H1 (cell line): Measurements from ENCODE around the gene GJD4. TPM values are rescaled to one million over a fixed set of nuclear protein-coding genes. Genes with fewer than 3 reads are reported as not detected.

Experiments used
- CTCF ChIA-PET: fragments of 300-600 bp; sonication (Branson Sonifier 250); formaldehyde crosslinking; loops from one replicate; lab custom pipeline; 2021; ENCODE audit not compliant: partially characterized antibody; lab: Charles Lee
- POLR2A ChIA-PET: fragments of 300-600 bp; sonication (Branson Sonifier 250); formaldehyde crosslinking; loops from one replicate; lab custom pipeline; 2021; ENCODE audit warnings: inconsistent platforms; ENCODE audit not compliant: partially characterized antibody; lab: Charles Lee
- DNase-seq, 2 experiments: peaks; one replicate each; pipeline versions ENCODE4 v3.0.0 to v3.0.0-alpha.2; 2010 to 2022; ENCODE audit warnings: low spot score in 2 of 2, low read depth in 1 of 2, mixed read lengths in 1 of 2
- FAIRE-seq: peaks from 2 replicates; lab custom pipeline; 2011; peaks lifted over from hg19 to GRCh38; lab: Jason Lieb, UNC
- H2AFZ ChIP-seq: 2 replicates; pipeline ENCODE4 v1.8.1; 2012; ENCODE audit warnings: low read length, inconsistent platforms
- H2AK5ac ChIP-seq: 2 replicates; pipeline ENCODE4 v1.6.1; 2013; ENCODE audit warnings: low read depth, low read length
- H2BK120ac ChIP-seq: replicated peaks from 2 replicates; pipeline ENCODE3; 2013; ENCODE audit warnings: low read depth, low read length, inconsistent platforms
- H2BK12ac ChIP-seq: 2 replicates; pipeline ENCODE4 v1.6.1; 2013; ENCODE audit warnings: low read depth, low read length
- H2BK15ac ChIP-seq: 2 replicates; pipeline ENCODE4 v1.6.1; 2013; ENCODE audit warnings: low read length
- H2BK20ac ChIP-seq: 2 replicates; pipeline ENCODE4 v1.6.1; 2013; ENCODE audit warnings: low read length
- H2BK5ac ChIP-seq: 2 replicates; pipeline ENCODE4 v1.6.1; 2013; ENCODE audit warnings: low read depth, low read length
- H3K14ac ChIP-seq: 2 replicates; pipeline ENCODE4 v1.6.1; 2013; ENCODE audit warnings: inconsistent platforms; ENCODE audit not compliant: insufficient read length
- H3K18ac ChIP-seq: 2 replicates; pipeline ENCODE4 v1.6.1; 2013; ENCODE audit warnings: low read length; ENCODE audit errors: extremely low read depth
- H3K23ac ChIP-seq: 2 replicates; pipeline ENCODE4 v1.6.1; 2013; ENCODE audit warnings: inconsistent platforms; ENCODE audit not compliant: insufficient read length
- H3K23me2 ChIP-seq: 2 replicates; pipeline ENCODE4 v1.6.1; 2013; ENCODE audit warnings: low read depth, low read length
- H3K27ac ChIP-seq: 2 replicates; pipeline ENCODE4 v1.6.1; 2011; ENCODE audit warnings: low read depth, low read length, inconsistent platforms
- H3K27me3 ChIP-seq, 4 experiments: replicated peaks in 1 of 4; 1 replicate in 1 of 4; 2 replicates in 3 of 4; pipeline versions ENCODE4 v1.6.1 to v1.8.1; 2011 to 2013; ENCODE audit warnings: low read length in 3 of 4, mild to moderate bottlenecking in 3 of 4, inconsistent platforms in 2 of 4, mixed read lengths in 2 of 4, moderate library complexity in 1 of 4; ENCODE audit not compliant: control insufficient read depth in 3 of 4, insufficient read depth in 3 of 4; ENCODE audit errors: extremely low read depth in 1 of 4
- H3K36me3 ChIP-seq, 4 experiments: 2 replicates each; pipeline versions ENCODE4 v1.6.1 to v1.8.1; 2011 to 2013; ENCODE audit warnings: mild to moderate bottlenecking in 4 of 4, low read length in 3 of 4, moderate library complexity in 2 of 4, control low read depth in 1 of 4, inconsistent platforms in 1 of 4; ENCODE audit not compliant: insufficient read depth in 4 of 4, control insufficient read depth in 2 of 4
- H3K4ac ChIP-seq: replicated peaks from 2 replicates; pipeline ENCODE3; 2013; ENCODE audit warnings: low read length, low read depth, mixed read lengths, inconsistent platforms; ENCODE audit not compliant: insufficient read length
- H3K4me1 ChIP-seq, 4 experiments: replicated peaks in 1 of 4; 1 replicate in 1 of 4; 2 replicates in 3 of 4; pipeline versions ENCODE4 v1.6.1 to v1.8.1; 2011 to 2013; ENCODE audit warnings: low read length in 3 of 4, inconsistent platforms in 2 of 4, mixed read lengths in 1 of 4; ENCODE audit not compliant: insufficient read depth in 4 of 4, control insufficient read depth in 3 of 4
- H3K4me2 ChIP-seq, 2 experiments: 2 replicates each; pipeline versions ENCODE4 v1.6.1 to v1.8.1; 2011 to 2013; ENCODE audit warnings: low read depth in 2 of 2, low read length in 2 of 2, control low read depth in 1 of 2, inconsistent platforms in 1 of 2, mild to moderate bottlenecking in 1 of 2; ENCODE audit not compliant: insufficient read depth in 1 of 2
- H3K4me3 ChIP-seq, 4 experiments: fragments of 200-600, 300-600 bp in 1 of 4; sonication (generic), shearing (Covaris generic), sonication (Bioruptor Twin) in 1 of 4; 2 replicates each; pipeline versions ENCODE4 v1.5.1 to v1.8.1; 2011 to 2016; ENCODE audit warnings: low read length in 4 of 4, low read depth in 3 of 4, control low read depth in 2 of 4, inconsistent platforms in 2 of 4, mild to moderate bottlenecking in 2 of 4, mixed read lengths in 1 of 4, moderate library complexity in 1 of 4; ENCODE audit not compliant: insufficient read depth in 2 of 4; ENCODE audit errors: extremely low read depth in 1 of 4
- H3K56ac ChIP-seq: replicated peaks from 2 replicates; pipeline ENCODE3; 2013; ENCODE audit warnings: low read depth, mild to moderate bottlenecking, mixed read lengths, low read length, inconsistent platforms; ENCODE audit not compliant: insufficient read length
- H3K79me1 ChIP-seq: 2 replicates; pipeline ENCODE4 v1.6.1; 2013; ENCODE audit warnings: low read depth, low read length, control low read depth
- H3K79me2 ChIP-seq, 2 experiments: 2 replicates each; pipeline versions ENCODE4 v1.6.1 to v1.8.1; 2012 to 2013; ENCODE audit warnings: low read length in 2 of 2, mild to moderate bottlenecking in 2 of 2, inconsistent platforms in 1 of 2; ENCODE audit not compliant: insufficient read depth in 2 of 2, control insufficient read depth in 1 of 2
- H3K9ac ChIP-seq, 4 experiments: replicated peaks in 1 of 4; 1 replicate in 1 of 4; 2 replicates in 3 of 4; pipeline versions ENCODE4 v1.6.1 to v1.8.1; 2011 to 2013; ENCODE audit warnings: low read depth in 3 of 4, low read length in 3 of 4, control low read depth in 2 of 4, mild to moderate bottlenecking in 2 of 4, moderate library complexity in 2 of 4, inconsistent platforms in 1 of 4; ENCODE audit errors: extremely low read depth in 1 of 4
- H3K9me3 ChIP-seq, 2 experiments: 2 replicates each; pipeline versions ENCODE4 v1.6.1 to v1.8.1; 2012 to 2013; ENCODE audit warnings: mild to moderate bottlenecking in 2 of 2, moderate library complexity in 2 of 2, control low read depth in 1 of 2, inconsistent platforms in 1 of 2, low read depth in 1 of 2, low read length in 1 of 2, mixed read lengths in 1 of 2; ENCODE audit not compliant: insufficient read depth in 2 of 2
- H4K20me1 ChIP-seq, 2 experiments: replicated peaks in 1 of 2; 2 replicates each; pipeline versions ENCODE3 to v1.8.1; 2011 to 2013; ENCODE audit warnings: inconsistent platforms in 2 of 2, low read length in 2 of 2, mild to moderate bottlenecking in 1 of 2; ENCODE audit not compliant: insufficient read depth in 2 of 2, control insufficient read depth in 1 of 2
- H4K5ac ChIP-seq: 2 replicates; pipeline ENCODE4 v1.6.1; 2013; ENCODE audit warnings: low read length, low read depth, mixed read lengths, inconsistent platforms; ENCODE audit not compliant: insufficient read length
- H4K8ac ChIP-seq: 2 replicates; pipeline ENCODE4 v1.8.0; 2013; ENCODE audit warnings: mild to moderate bottlenecking, moderate library complexity, low read length, inconsistent platforms; ENCODE audit not compliant: insufficient read depth; ENCODE audit errors: extremely low read depth
- H4K91ac ChIP-seq: replicated peaks from 2 replicates; pipeline ENCODE3; 2013; ENCODE audit warnings: low read length, mixed read lengths, inconsistent platforms; ENCODE audit not compliant: insufficient read length
- CTCF ChIP-seq, 3 experiments: IDR thresholded peaks; 1 replicate in 2 of 3; 2 replicates in 1 of 3; pipeline versions ENCODE4 v1.5.1 to v1.6.1; 2011; ENCODE audit warnings: low read length in 3 of 3, mild to moderate bottlenecking in 3 of 3, inconsistent platforms in 2 of 3, low read depth in 1 of 3, moderate library complexity in 1 of 3; ENCODE audit not compliant: insufficient read depth in 1 of 3; ENCODE audit errors: control extremely low read depth in 1 of 3
- E2F6 ChIP-seq: IDR thresholded peaks from 2 replicates; pipeline ENCODE4 v1.6.1; 2012; ENCODE audit warnings: inconsistent platforms
- RAD21 ChIP-seq, 2 experiments: IDR thresholded peaks in 1 of 2; conservative IDR thresholded peaks in 1 of 2; 2 replicates each; pipeline ENCODE4 v1.6.1; 2011; ENCODE audit warnings: low read depth in 2 of 2, low read length in 2 of 2, improper control_type of control experiment in 1 of 2, inconsistent platforms in 1 of 2, mild to moderate bottlenecking in 1 of 2, moderate library complexity in 1 of 2
- TAF1 ChIP-seq: IDR thresholded peaks from 2 replicates; pipeline ENCODE4 v1.6.1; 2011; ENCODE audit warnings: mild to moderate bottlenecking, low read depth, low read length
- WGBS, 2 experiments: shearing (Covaris generic) in 1 of 2; methylation state at CpG; one replicate each; pipeline versions ENCODE4 v1.1.6 to v1.1.7; 2013 to 2015; ENCODE audit warnings: low lambda C conversion rate in 2 of 2, mixed read lengths in 2 of 2, inconsistent platforms in 1 of 2, low coverage in 1 of 2, missing lambda C conversion rate in 1 of 2; ENCODE audit not compliant: insufficient replicate concordance in 2 of 2, insufficient coverage in 1 of 2, insufficient read length in 1 of 2; ENCODE audit errors: extremely low coverage in 1 of 2, missing lambda C conversion rate in 1 of 2; 5-methylcytosine and 5-hydroxymethylcytosine counted together
- polyA plus RNA-seq, 7 experiments: library from polyadenylated mRNA; depleted of rRNA in 3 of 7; stranded (reverse) in 5 of 7; unstranded in 2 of 7; fragments of >200 nt in 5 of 7; fragments of 200-250 nt in 2 of 7; gene quantifications; 1 replicate in 5 of 7; 2 replicates in 1 of 7; 4 replicates in 1 of 7; pipeline versions ENCODE4 v1.2.1 to v1.2.3, GENCODE V29; 2011 to 2013; ENCODE audit warnings: missing spikeins in 2 of 7, mixed read lengths in 2 of 7
- total RNA-seq: library from RNA; stranded (reverse); fragmentation: NEBNext Ultra II Directional; extraction: Animal tissue kit (Norgen Biotek cat#: 25700); gene quantifications from 2 replicates; pipeline ENCODE4 v1.2.1, GENCODE V29; 2021

GJD4 gene
- total and polyA plus RNA-seq, 2 of the 8 experiments (the other 6 are each of a cell fraction or from before 2014, with no cell fraction given) = not detected

DNA sequence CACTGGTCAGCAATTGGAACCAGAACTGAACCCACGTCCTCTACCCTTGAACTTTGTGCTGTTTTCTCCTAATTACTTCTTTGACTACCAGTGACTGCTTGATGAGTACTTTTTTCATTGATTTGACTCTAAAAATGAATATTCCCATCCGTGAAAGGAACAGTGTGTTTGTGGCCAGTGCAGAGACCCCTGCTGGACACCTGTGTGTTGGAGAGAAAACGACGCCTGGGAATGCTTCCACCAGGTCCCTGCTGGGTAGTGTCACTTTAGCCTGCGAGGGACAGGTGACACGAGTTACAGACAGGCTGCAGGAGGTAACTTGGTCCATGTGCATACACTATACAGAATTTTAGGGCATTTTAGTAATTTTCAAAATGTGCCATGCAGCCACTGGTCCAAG is 6.8 kb upstream of the GJD4 start:
- H2AFZ ChIP-seq = no peak overlapping the region
- H4K8ac ChIP-seq = no peak overlapping the region
- no peak overlapping the region for H3K14ac ChIP-seq
- no peaks in the 10 kb centered on the region for H4K20me1 ChIP-seq
- no peak overlapping the region for H3K4me2 ChIP-seq
- H3K4me3 ChIP-seq = no peak overlapping the region
- no peak overlapping the region for H4K5ac ChIP-seq
- H3K4ac ChIP-seq = no peak overlapping the region
- H3K27me3 ChIP-seq = no peaks in the 10 kb centered on the region
- H3K79me2 ChIP-seq = no peaks in the 10 kb centered on the region
- no peak overlapping the region for H3K18ac ChIP-seq
- no peak overlapping the region for H2AK5ac ChIP-seq
- POLR2A ChIA-PET = no interaction called here
- H3K79me1 ChIP-seq = no peaks in the 10 kb centered on the region
- no peak for DNase-seq
- no peaks in the 10 kb centered on the region for H3K9me3 ChIP-seq
- no peak overlapping the region for H2BK20ac ChIP-seq
- H2BK12ac ChIP-seq = 0 out of 2 replicates have a peak overlapping the region, but pooled peaks have one; percentile 87
- H2BK5ac ChIP-seq = 0 out of 2 replicates have a peak overlapping the region, but pooled peaks have one; percentile 24
- H2BK15ac ChIP-seq = no peak overlapping the region; the same call in 1 of the 2 replicates
- no peak overlapping the region for H3K27ac ChIP-seq
- peak; percentile 19 for FAIRE-seq
- no peaks in the 10 kb centered on the region for H3K36me3 ChIP-seq
- H3K4me1 ChIP-seq = peaks cover 6 to 17% (median 12%) of the 10 kb centered on the region in 4 experiments; a peak in 6 of 7 replicates
- CTCF ChIA-PET = interaction anchor here (1.0 to 2.1 kb wide), 3 partner anchors 14 to 37 kb away, joined by 3 to 5 read pairs (median 4); no protein-coding TSS in a partner anchor
- no peak overlapping the region for H3K23ac ChIP-seq
- peak overlapping the region; percentile 43 for H2BK120ac ChIP-seq
- H3K56ac ChIP-seq = no peak overlapping the region
- TF ChIP-seq TAF1 (no peak), E2F6 (no peak), RAD21 (IDR thresholded peaks at IDR 0.05 in 1 of 2, conservative IDR thresholded peaks at IDR 0.05 in 1 of 2; ENCODE audit: low read depth in 2 of 2, low read length in 2 of 2) (peak in 1 of 2 experiments; percentile 42; a peak in 3 of 4 replicates), CTCF (IDR thresholded peaks at IDR 0.05; ENCODE audit: control extremely low read depth in 1 of 3, insufficient read depth in 1 of 3, low read depth in 1 of 3, low read length in 3 of 3) (peak; percentile 40 to 44 (median 40))
- TF ChIP-seq, all 59 proteins: peak for 2
- WGBS, 2 experiments = 78% methylated on average over 6 of the region's 6 CpGs; no CpG with 5 or more reads in 1 of the 2 experiments
- Histone ChIP-seq H3K23me2 (peaks cover 5% of the 10 kb centered on the region; the same call in 1 of the 2 replicates), H3K9ac (no peak overlapping the region), H4K91ac (no peak overlapping the region)
